Heart right ventricle (tissue), 16 donors: ENCODE measurements around the gene NDUFB8. TPM values are rescaled to one million over a fixed set of nuclear protein-coding genes. Genes with fewer than 3 reads are reported as not detected.

Source experiments
- ATAC-seq, 8 donors: fragments of 200-7000 bp; cut with Tn5 transposase; one replicate each; pipeline ENCODE4 v1.9.1; 2020; ENCODE audit warnings: mild to moderate bottlenecking in 8 of 8, moderate library complexity in 8 of 8, moderate number of reproducible peaks in 1 of 8
- DNase-seq, 2 donors: peaks; one replicate each; pipeline ENCODE4 v3.0.0-alpha.2; 2020
- H3K27ac ChIP-seq, 10 donors: fragments of 200-600 bp; sonication (generic) in 2 of 10; one replicate each; pipeline versions ENCODE4 v1.5.0 to v1.8.0; 2020 to 2022; ENCODE audit warnings: mild to moderate bottlenecking in 3 of 10
- H3K27me3 ChIP-seq, 7 donors: fragments of 200-600 bp; one replicate each; pipeline ENCODE4 v1.8.0; 2021 to 2022; ENCODE audit warnings: mild to moderate bottlenecking in 2 of 7
- H3K36me3 ChIP-seq, 9 donors: fragments of 200-600 bp; sonication (generic) in 1 of 9; one replicate each; pipeline versions ENCODE4 v1.5.0 to v1.8.0; 2020 to 2022; ENCODE audit warnings: mild to moderate bottlenecking in 2 of 9
- H3K4me1 ChIP-seq, 9 donors: fragments of 200-600 bp; sonication (generic) in 1 of 9; one replicate each; pipeline versions ENCODE4 v1.5.0 to v1.8.0; 2020 to 2022; ENCODE audit warnings: mild to moderate bottlenecking in 4 of 9
- H3K4me3 ChIP-seq, 10 donors: fragments of 200-600 bp; sonication (generic) in 2 of 10; one replicate each; pipeline versions ENCODE4 v1.5.0 to v1.8.0; 2020 to 2022; ENCODE audit warnings: mild to moderate bottlenecking in 7 of 10, moderate library complexity in 2 of 10
- H3K9me3 ChIP-seq, 11 donors: fragments of 200-600 bp in 10 of 11; sonication (generic) in 2 of 11; one replicate each; pipeline versions ENCODE4 v1.5.0 to v1.8.0; 2013 to 2022; ENCODE audit warnings: mild to moderate bottlenecking in 2 of 11, control low read depth in 1 of 11, moderate library complexity in 1 of 11
- WGBS, 2 donors: extraction: QIAGEN DNeasy Blood & Tissue Kit; methylation state at CpG; one replicate each; pipeline ENCODE4 v1.1.7; 2013; ENCODE audit warnings: inconsistent platforms in 1 of 2; 5-methylcytosine and 5-hydroxymethylcytosine counted together
- intact Hi-C, 10 donors: fragments of 100-400 bp; cut with DNase I; formaldehyde crosslinking; loops; one replicate each; pipeline versions ENCODE4 v1.11.1 to v1.14.2; 2022
- polyA plus RNA-seq, 2 donors: library from polyadenylated mRNA; stranded (reverse); fragments of 200-250 nt; gene quantifications; one replicate each; pipeline ENCODE4 v1.2.3, GENCODE V29; 2013
- total RNA-seq, 10 donors: library from RNA; stranded (reverse); fragmentation: NEBNext Ultra II Directional in 3 of 10; extraction: Animal tissue kit (Norgen Biotek cat#: 25700) in 3 of 10; gene quantifications; one replicate each; pipeline versions ENCODE4 v1.2.1 to v1.2.4, GENCODE V29; 2021 to 2023
- TF ChIP-seq, protein P1 (sequence below), 9 donors: fragments of 200-600 bp; sonication (generic) in 2 of 9; IDR thresholded peaks; one replicate each; pipeline versions ENCODE4 v1.5.0 to v1.8.0; 2021 to 2022; ENCODE audit warnings: antibody characterized with exemption in 9 of 9, mild to moderate bottlenecking in 5 of 9, moderate library complexity in 1 of 9
- donor health status: Arrhythmogenic right ventricular cardiomyopathy.
- donor health status: ischemic (EF 13 %, LVEDD 7.1; RV severe dilation, severe dysfunction).
- donor health status: healthy with polysubstance abuse.
- donor health status: DM: no; HTN: yes; CAD: no.
- donor health status: DM: no; HTN: no; CAD: no.
- donor health status: ischemic (EF 25% LVEDD 6.9; RV normal size, moderate dysfunction).
- donor health status: ischemic (EF 25% LVEDD 5.7; RV mildly dilated, moderate dysfunction).
- donor health status: healthy.
- donor health status: DM: yes; HTN: yes; CAD: no.
- donor health status: Ischemic cardiomyopathy.
- donor health status: ischemic (EF 35%, LVEDD 5.7; RV mildly dilated, moderate dysfunction).
- donor health status: nonischemic (EF 11% LVEDD 7.7; RV severe dilation, severe dysfunction).
- donor health status: DM: yes; HTN: yes; CAD: no.
- donor health status: PGD.
- donor health status: ischemic (EF 29% LVEDD 5.4; RV normal size, mild dysfunction).
- donor health status: nonischemic (EF 23%, LVEDD 6.1; RV moderate dilation, normal function).

The NDUFB8 gene
- total and polyA plus RNA-seq, 12 donors, result 321 to 915 (median 435) TPM

DNA sequence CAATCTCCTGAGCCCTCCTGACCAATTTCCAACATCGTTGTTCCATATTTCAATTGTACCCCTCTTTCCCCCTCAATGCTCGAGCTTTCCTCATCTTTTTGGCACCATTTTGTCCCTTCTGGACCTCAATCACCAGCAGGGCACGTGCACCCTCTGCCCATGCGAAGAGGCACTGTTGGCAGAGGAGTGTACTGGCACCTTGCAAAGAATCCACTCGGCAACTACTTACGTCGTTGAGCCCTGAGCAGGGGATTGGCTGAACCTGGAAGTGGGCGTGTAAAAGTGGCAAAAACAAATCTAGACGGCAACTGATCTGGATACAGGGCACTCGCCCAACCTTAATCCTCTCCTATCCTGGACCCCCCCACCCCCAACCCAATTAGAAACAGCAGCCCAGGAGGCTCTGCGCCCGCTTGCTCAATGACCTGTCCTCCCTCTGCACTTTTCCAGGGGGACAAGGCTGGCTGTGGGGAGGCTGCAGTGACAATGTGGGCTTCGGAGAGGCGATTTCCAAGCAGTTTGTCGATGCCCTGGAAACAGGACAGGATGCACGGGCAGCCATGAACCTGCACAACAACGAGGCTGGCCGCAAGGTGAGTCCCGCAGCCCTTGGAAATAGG lies 48.1 kb downstream of the NDUFB8 start:
- TF ChIP-seq, protein P1, sequence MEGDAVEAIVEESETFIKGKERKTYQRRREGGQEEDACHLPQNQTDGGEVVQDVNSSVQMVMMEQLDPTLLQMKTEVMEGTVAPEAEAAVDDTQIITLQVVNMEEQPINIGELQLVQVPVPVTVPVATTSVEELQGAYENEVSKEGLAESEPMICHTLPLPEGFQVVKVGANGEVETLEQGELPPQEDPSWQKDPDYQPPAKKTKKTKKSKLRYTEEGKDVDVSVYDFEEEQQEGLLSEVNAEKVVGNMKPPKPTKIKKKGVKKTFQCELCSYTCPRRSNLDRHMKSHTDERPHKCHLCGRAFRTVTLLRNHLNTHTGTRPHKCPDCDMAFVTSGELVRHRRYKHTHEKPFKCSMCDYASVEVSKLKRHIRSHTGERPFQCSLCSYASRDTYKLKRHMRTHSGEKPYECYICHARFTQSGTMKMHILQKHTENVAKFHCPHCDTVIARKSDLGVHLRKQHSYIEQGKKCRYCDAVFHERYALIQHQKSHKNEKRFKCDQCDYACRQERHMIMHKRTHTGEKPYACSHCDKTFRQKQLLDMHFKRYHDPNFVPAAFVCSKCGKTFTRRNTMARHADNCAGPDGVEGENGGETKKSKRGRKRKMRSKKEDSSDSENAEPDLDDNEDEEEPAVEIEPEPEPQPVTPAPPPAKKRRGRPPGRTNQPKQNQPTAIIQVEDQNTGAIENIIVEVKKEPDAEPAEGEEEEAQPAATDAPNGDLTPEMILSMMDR (IDR thresholded peaks at IDR 0.05), result no peak
- WGBS, 2 donors, result 1 to 2% methylated on average over 19 of the region's 19 CpGs
- DNase-seq (peak; percentile 79 to 84), ATAC-seq (peak; percentile 94 to 97 (median 96))
- H3K27me3 ChIP-seq, result peaks cover 3 to 58% (median 33%) of the 10 kb centered on the region in 7 donors
- H3K4me1 ChIP-seq, result peaks cover 0 to 20% (median 14%) of the 10 kb centered on the region in 9 donors
- H3K9me3 ChIP-seq, result no peaks in the 10 kb centered on the region
- intact Hi-C loops, result no loop called here
- peak overlapping the region; percentile 8 to 63 (median 50) for H3K4me3 ChIP-seq
- H3K36me3 ChIP-seq, result peaks cover 0 to 24% (median 0%) of the 10 kb centered on the region in 9 donors
- no peak overlapping the region for H3K27ac ChIP-seq

DNA sequence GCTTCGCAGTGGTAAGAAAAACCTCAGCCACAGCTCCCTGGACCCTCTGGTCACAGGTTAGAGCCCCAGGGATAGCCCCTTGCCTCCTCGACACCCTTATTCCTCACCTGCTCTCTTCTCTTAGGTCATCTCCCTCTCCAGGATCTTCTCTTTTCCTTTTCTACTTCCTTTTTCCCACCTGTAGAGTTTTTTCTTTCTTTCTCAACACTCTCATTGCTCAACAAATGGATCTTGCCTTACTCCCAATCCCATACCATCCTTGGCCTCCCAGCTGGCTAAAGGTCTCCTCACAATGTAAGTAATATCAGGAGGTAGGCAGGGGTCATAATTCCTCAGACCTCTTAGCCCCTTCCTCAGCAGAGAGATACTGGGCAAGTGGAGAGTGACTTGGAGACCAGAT lies 49.7 kb downstream of the NDUFB8 start:
- Histone ChIP-seq H3K27me3 (peaks cover 3 to 58% (median 33%) of the 10 kb centered on the region in 7 donors), H3K9me3 (no peaks in the 10 kb centered on the region), H3K4me3 (no peak overlapping the region), H3K4me1 (peaks cover 0 to 20% (median 14%) of the 10 kb centered on the region in 9 donors), H3K27ac (no peak overlapping the region), H3K36me3 (peaks cover 0 to 8% (median 0%) of the 10 kb centered on the region in 9 donors)
- DNase-seq (no peak), ATAC-seq (no peak)
- 70 to 78% methylated on average over 2 of the region's 2 CpGs for WGBS, 2 donors
- TF ChIP-seq, protein P1 (IDR thresholded peaks at IDR 0.05), result no peak
- intact Hi-C loops, result no loop called here

DNA sequence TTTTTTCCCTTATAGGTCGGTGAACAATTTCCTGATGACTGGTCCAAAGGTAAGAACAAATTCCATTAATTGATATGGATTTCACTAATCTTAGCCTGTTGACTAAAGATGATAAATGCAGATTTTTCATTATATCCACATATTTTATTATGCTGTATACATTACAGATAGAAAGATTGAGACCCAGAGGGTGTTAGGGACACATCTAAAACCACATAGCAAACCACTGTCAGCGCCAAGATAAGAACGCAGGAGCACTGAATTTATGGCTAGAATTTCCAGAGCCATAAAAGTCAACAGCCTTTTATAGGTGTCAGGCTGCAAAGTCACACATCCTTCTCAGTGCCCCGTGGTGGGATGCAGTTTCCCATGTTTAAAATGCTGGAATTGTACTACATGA lies 50.6 kb downstream of the NDUFB8 start:
- Histone ChIP-seq H3K9me3 (no peaks in the 10 kb centered on the region), H3K27me3 (peaks cover 3 to 59% (median 37%) of the 10 kb centered on the region in 7 donors), H3K4me1 (peaks cover 0 to 20% (median 14%) of the 10 kb centered on the region in 9 donors), H3K36me3 (no peaks in the 10 kb centered on the region), H3K4me3 (no peak overlapping the region), H3K27ac (no peak overlapping the region)
- TF ChIP-seq, protein P1 (IDR thresholded peaks at IDR 0.05), result no peak
- no peak for DNase-seq
- WGBS, 2 donors, result 53 to 63% methylated on average over 4 of the region's 4 CpGs
- no peak for ATAC-seq
- intact Hi-C loops, result no loop called here

DNA sequence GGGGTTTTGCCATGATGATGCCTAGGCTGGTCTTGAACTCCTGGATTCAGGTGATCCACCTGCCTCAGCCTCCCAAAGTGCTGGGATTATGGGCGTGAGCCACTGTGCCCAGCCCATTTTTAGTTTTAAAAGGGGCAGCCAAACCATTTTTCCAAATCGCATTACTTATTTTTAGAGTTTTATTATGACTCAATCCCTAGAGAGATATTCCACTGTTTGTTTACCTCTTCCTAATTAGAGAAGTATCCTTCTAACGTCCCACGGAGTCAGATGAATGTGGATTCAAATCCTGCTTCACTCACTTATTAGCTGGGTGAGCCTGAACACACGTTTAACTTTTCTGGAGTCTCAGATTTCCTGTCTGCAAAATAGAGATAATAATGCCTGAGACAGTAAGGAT lies 51.7 kb downstream of the NDUFB8 start:
- H3K4me3 ChIP-seq, result no peak overlapping the region
- no peak for DNase-seq
- peaks cover 0 to 17% (median 13%) of the 10 kb centered on the region in 9 donors for H3K4me1 ChIP-seq
- no peak for ATAC-seq
- 39 to 47% methylated on average over 5 of the region's 5 CpGs for WGBS, 2 donors
- H3K36me3 ChIP-seq, result no peaks in the 10 kb centered on the region
- peaks cover 3 to 59% (median 34%) of the 10 kb centered on the region in 7 donors for H3K27me3 ChIP-seq
- H3K27ac ChIP-seq, result no peak overlapping the region
- TF ChIP-seq, protein P1 (IDR thresholded peaks at IDR 0.05), result no peak
- intact Hi-C loops, result no loop called here
- no peaks in the 10 kb centered on the region for H3K9me3 ChIP-seq

Other genes with a start within 250 kb of the NDUFB8 start
- gene BLOC1S2, start 243.2 kb downstream of the NDUFB8 start, total RNA-seq, result 10 to 100 TPM; 13.6 to 23.5 (median 19.8) TPM
- 10 to 100 TPM; 19.3 to 32.2 TPM for gene BLOC1S2, start 243.2 kb downstream of the NDUFB8 start, polyA plus RNA-seq
- not detected for gene PKD2L1, start 199.6 kb downstream of the NDUFB8 start, total RNA-seq
- gene PKD2L1, start 199.6 kb downstream of the NDUFB8 start, polyA plus RNA-seq, result not detected
- gene SCD, start 182.6 kb downstream of the NDUFB8 start, total RNA-seq, result 10 to 100 TPM in 6 of 10 donors, 1 to 10 TPM in 4; 1.8 to 24.7 (median 12.6) TPM
- gene SCD, start 182.6 kb downstream of the NDUFB8 start, polyA plus RNA-seq, result 10 to 100 TPM; 44.6 to 62.7 TPM
- not detected for gene WNT8B, start 66.9 kb downstream of the NDUFB8 start, total RNA-seq
- not detected for gene WNT8B, start 66.9 kb downstream of the NDUFB8 start, polyA plus RNA-seq
- 10 to 100 TPM in 1 of 10 donors, 1 to 10 TPM in 9; 6.7 to 10.6 (median 8.3) TPM for gene SEC31B, start 10.0 kb downstream of the NDUFB8 start, total RNA-seq
- 10 to 100 TPM in 1 of 2 donors, 1 to 10 TPM in 1; 2.7 to 28.2 TPM for gene SEC31B, start 10.0 kb downstream of the NDUFB8 start, polyA plus RNA-seq
- gene HIF1AN, start 6.1 kb upstream of the NDUFB8 start, total RNA-seq, result 10 to 100 TPM; 40.9 to 66.8 (median 50.4) TPM
- gene HIF1AN, start 6.1 kb upstream of the NDUFB8 start, polyA plus RNA-seq, result 1 to 10 TPM; 7.1 to 7.2 TPM
- not detected for gene PAX2, start 215.7 kb upstream of the NDUFB8 start, total RNA-seq
- not detected for gene PAX2, start 215.7 kb upstream of the NDUFB8 start, polyA plus RNA-seq